Panc1 (cell line): Measurements from ENCODE around the gene IL22RA1. TPM values are rescaled to one million over a fixed set of nuclear protein-coding genes. Genes with fewer than 3 reads are reported as not detected.

Source experiments
- ATAC-seq: fragments of 200-7000 bp; cut with Tn5 transposase; 2 replicates; pipeline ENCODE4 v1.9.1; 2020; ENCODE audit warnings: mild to moderate bottlenecking, moderate library complexity
- BruUV-seq: library from RNA; stranded (reverse); fragments of 400-500 nt; replicated peaks from 2 replicates; lab custom pipeline; 2021; lab: Mats Ljungman, UMichigan
- CTCF ChIA-PET: fragments of 300-600 bp; sonication (Branson Sonifier 250); formaldehyde crosslinking; loops from one replicate; lab custom pipeline; 2022; ENCODE audit warnings: antibody characterized with exemption; lab: Charles Lee
- POLR2A ChIA-PET: fragments of 300-600 bp; sonication (Branson Sonifier 250); formaldehyde crosslinking; loops from one replicate; lab custom pipeline; 2022; ENCODE audit warnings: antibody characterized with exemption; lab: Charles Lee
- DNase-seq: peaks from one replicate; pipeline ENCODE4 v3.0.0-alpha.2; 2010; ENCODE audit warnings: low read depth, low spot score
- H3K27ac ChIP-seq: 2 replicates; pipeline ENCODE4 v1.5.1; 2011; ENCODE audit warnings: mild to moderate bottlenecking, low read length, inconsistent platforms
- H3K27me3 ChIP-seq: fragments of 200-500 bp; sonication (Bioruptor generic); 2 replicates; pipeline ENCODE4 v1.6.0; 2014; ENCODE audit warnings: low read length, inconsistent platforms; ENCODE audit not compliant: control insufficient read depth, insufficient read depth
- H3K36me3 ChIP-seq: fragments of 200-500 bp; sonication (Bioruptor generic); 2 replicates; pipeline ENCODE4 v1.5.1; 2014; ENCODE audit warnings: inconsistent platforms, mild to moderate bottlenecking, low read length, moderate library complexity; ENCODE audit not compliant: control insufficient read depth, insufficient read depth
- H3K4me1 ChIP-seq: 2 replicates; pipeline ENCODE4 v1.5.1; 2011; ENCODE audit warnings: inconsistent platforms, mild to moderate bottlenecking, low read length, moderate library complexity; ENCODE audit not compliant: control insufficient read depth, insufficient read depth
- H3K4me3 ChIP-seq, 2 experiments: 2 replicates each; pipeline ENCODE4 v1.5.1; 2011 to 2012; ENCODE audit warnings: low read depth in 2 of 2, low read length in 2 of 2, mild to moderate bottlenecking in 2 of 2, inconsistent platforms in 1 of 2, moderate library complexity in 1 of 2
- H3K9me3 ChIP-seq: fragments of 200-500 bp; sonication (Bioruptor generic); 2 replicates; pipeline ENCODE4 v1.5.1; 2014; ENCODE audit warnings: low read depth, mild to moderate bottlenecking, inconsistent platforms, low read length, moderate library complexity; ENCODE audit not compliant: control insufficient read depth, insufficient read depth
- POLR2AphosphoS5 ChIP-seq: IDR thresholded peaks from 2 replicates; pipeline ENCODE4 v1.6.1; 2012; ENCODE audit warnings: mild to moderate bottlenecking, low read depth, low read length, moderate library complexity
- SIN3A ChIP-seq: IDR thresholded peaks from 2 replicates; pipeline ENCODE4 v1.6.1; 2012; ENCODE audit warnings: low read depth, mild to moderate bottlenecking, low read length, moderate library complexity, borderline replicate concordance; ENCODE audit not compliant: insufficient read depth
- TCF7L2 ChIP-seq: IDR thresholded peaks from 2 replicates; pipeline ENCODE4 v1.6.1; 2011; ENCODE audit warnings: mild to moderate bottlenecking, low read depth, low read length, inconsistent platforms
- in situ Hi-C: cut with HindIII; loops from 2 replicates; pipeline ENCODE4 v1.10.0; 2016; ENCODE audit warnings: low sequenced_read_pairs, low pct_unique_long_range_greater_than_20kb
- intact Hi-C: fragments of 100-400 bp; cut with micrococcal nuclease; formaldehyde crosslinking; loops from one replicate; pipeline ENCODE4 v1.10.0; 2022; ENCODE audit not compliant: unreplicated experiment
- total RNA-seq: library from RNA; stranded (reverse); gene quantifications from one replicate; pipeline ENCODE4 v1.2.1, GENCODE V29; 2021; ENCODE audit not compliant: unreplicated experiment
- TF ChIP-seq, protein P1 (sequence below): fragments of 450-650 bp; IDR thresholded peaks from 2 replicates; pipeline ENCODE4 v1.5.1; 2017; ENCODE audit warnings: mild to moderate bottlenecking
- TF ChIP-seq, protein P2 (sequence below), 2 experiments: IDR thresholded peaks; 2 replicates each; pipeline ENCODE4 v1.6.1; 2011 to 2012; ENCODE audit warnings: low read depth in 2 of 2, control low read depth in 1 of 2, low read length in 1 of 2, mild to moderate bottlenecking in 1 of 2, moderate library complexity in 1 of 2; ENCODE audit not compliant: insufficient read depth in 1 of 2

The IL22RA1 gene
- total RNA-seq, 1 experiment from 2014 or later = 1.1 TPM

DNA sequence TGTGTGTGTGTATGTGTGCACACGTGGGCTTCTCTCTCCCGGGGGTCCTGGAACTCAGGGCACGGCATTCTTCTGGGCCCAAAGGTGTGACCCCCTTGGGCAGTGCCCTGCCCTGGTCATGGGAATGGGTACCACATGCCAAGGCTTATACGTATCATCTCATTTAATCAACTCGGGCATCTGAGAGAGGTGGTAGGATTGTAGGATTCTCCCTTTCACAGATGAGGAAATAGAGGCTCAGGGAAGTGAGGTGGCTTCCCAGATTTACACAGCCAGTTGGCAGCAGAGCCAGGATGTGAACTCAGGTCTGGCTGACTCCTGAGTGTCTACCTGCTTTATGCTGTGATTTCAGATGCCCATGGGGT, 46.2 kb downstream of the IL22RA1 start:
- Histone ChIP-seq H3K4me3 (no peak overlapping the region), H3K36me3 (no peaks in the 10 kb centered on the region), H3K27me3 (no peaks in the 10 kb centered on the region), H3K4me1 (no peaks in the 10 kb centered on the region), H3K9me3 (no peaks in the 10 kb centered on the region), H3K27ac (no peak overlapping the region)
- no TSS peak for BruUV-seq
- POLR2A ChIA-PET = no interaction called here
- in situ Hi-C loops = no loop called here
- no peak for TF ChIP-seq SIN3A
- no peak for TF ChIP-seq POLR2AphosphoS5
- TF ChIP-seq, protein P1, sequence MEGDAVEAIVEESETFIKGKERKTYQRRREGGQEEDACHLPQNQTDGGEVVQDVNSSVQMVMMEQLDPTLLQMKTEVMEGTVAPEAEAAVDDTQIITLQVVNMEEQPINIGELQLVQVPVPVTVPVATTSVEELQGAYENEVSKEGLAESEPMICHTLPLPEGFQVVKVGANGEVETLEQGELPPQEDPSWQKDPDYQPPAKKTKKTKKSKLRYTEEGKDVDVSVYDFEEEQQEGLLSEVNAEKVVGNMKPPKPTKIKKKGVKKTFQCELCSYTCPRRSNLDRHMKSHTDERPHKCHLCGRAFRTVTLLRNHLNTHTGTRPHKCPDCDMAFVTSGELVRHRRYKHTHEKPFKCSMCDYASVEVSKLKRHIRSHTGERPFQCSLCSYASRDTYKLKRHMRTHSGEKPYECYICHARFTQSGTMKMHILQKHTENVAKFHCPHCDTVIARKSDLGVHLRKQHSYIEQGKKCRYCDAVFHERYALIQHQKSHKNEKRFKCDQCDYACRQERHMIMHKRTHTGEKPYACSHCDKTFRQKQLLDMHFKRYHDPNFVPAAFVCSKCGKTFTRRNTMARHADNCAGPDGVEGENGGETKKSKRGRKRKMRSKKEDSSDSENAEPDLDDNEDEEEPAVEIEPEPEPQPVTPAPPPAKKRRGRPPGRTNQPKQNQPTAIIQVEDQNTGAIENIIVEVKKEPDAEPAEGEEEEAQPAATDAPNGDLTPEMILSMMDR = no peak
- TF ChIP-seq TCF7L2 = no peak
- TF ChIP-seq, protein P2, sequence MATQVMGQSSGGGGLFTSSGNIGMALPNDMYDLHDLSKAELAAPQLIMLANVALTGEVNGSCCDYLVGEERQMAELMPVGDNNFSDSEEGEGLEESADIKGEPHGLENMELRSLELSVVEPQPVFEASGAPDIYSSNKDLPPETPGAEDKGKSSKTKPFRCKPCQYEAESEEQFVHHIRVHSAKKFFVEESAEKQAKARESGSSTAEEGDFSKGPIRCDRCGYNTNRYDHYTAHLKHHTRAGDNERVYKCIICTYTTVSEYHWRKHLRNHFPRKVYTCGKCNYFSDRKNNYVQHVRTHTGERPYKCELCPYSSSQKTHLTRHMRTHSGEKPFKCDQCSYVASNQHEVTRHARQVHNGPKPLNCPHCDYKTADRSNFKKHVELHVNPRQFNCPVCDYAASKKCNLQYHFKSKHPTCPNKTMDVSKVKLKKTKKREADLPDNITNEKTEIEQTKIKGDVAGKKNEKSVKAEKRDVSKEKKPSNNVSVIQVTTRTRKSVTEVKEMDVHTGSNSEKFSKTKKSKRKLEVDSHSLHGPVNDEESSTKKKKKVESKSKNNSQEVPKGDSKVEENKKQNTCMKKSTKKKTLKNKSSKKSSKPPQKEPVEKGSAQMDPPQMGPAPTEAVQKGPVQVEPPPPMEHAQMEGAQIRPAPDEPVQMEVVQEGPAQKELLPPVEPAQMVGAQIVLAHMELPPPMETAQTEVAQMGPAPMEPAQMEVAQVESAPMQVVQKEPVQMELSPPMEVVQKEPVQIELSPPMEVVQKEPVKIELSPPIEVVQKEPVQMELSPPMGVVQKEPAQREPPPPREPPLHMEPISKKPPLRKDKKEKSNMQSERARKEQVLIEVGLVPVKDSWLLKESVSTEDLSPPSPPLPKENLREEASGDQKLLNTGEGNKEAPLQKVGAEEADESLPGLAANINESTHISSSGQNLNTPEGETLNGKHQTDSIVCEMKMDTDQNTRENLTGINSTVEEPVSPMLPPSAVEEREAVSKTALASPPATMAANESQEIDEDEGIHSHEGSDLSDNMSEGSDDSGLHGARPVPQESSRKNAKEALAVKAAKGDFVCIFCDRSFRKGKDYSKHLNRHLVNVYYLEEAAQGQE (IDR thresholded peaks at IDR 0.05; ENCODE audit: insufficient read depth in 1 of 2, low read depth in 2 of 2, low read length in 1 of 2) = no peak
- CTCF ChIA-PET = no interaction called here
- ATAC-seq (no peak), DNase-seq (no peak)
- intact Hi-C loops = no loop called here

- H3K4me1 ChIP-seq = no peaks in the 10 kb centered on the region
- DNase-seq = no peak
- TF ChIP-seq SIN3A = no peak
- TF ChIP-seq, protein P2 (IDR thresholded peaks at IDR 0.05; ENCODE audit: insufficient read depth in 1 of 2, low read depth in 2 of 2, low read length in 1 of 2) = no peak
- TF ChIP-seq, protein P1 = no peak
- no peak for TF ChIP-seq POLR2AphosphoS5
- TF ChIP-seq TCF7L2 = no peak
- no peaks in the 10 kb centered on the region for H3K27me3 ChIP-seq
- intact Hi-C loops (no loop called here), in situ Hi-C loops (no loop called here)
- no peak overlapping the region for H3K4me3 ChIP-seq
- ATAC-seq = no peak
- H3K27ac ChIP-seq = no peak overlapping the region
- H3K9me3 ChIP-seq = no peaks in the 10 kb centered on the region
- ChIA-PET CTCF (interaction anchor here (0.5 kb wide), 1 partner anchor 221 kb away, joined by 3 read pairs; no protein-coding TSS in a partner anchor), POLR2A (interaction anchor here (0.5 kb wide), 1 partner anchor 51 kb away, joined by 11 read pairs; no protein-coding TSS in a partner anchor)
- BruUV-seq = no TSS peak
- H3K36me3 ChIP-seq = no peaks in the 10 kb centered on the region
These were observed 46.8 kb downstream of the IL22RA1 start for GRCh38 chr1:24096009-24096738.
